Naive thymus-derived CD4-positive, alpha-beta T cell (primary cell): ENCODE results near the gene PPP2R5D. TPM values are rescaled to one million over a fixed set of nuclear protein-coding genes. Genes with fewer than 3 reads are reported as not detected.
"Not testable (repeated sequence)": the region's sequence is repeated elsewhere in the genome, so short reads cannot be mapped to it uniquely, and the experiment has no call there.

Experiments used
- ATAC-seq: fragments of 150-1000 bp; cut with Tn5 transposase; 2 replicates; pipeline ENCODE4 v1.10.0; 2021; ENCODE audit warnings: mild to moderate bottlenecking, moderate library complexity
- CTCF ChIA-PET: fragments of 350-600 bp; sonication (Branson Sonifier 250); formaldehyde crosslinking; loops from one replicate; lab custom pipeline; 2021; ENCODE audit warnings: antibody characterized with exemption; lab: Charles Lee
- POLR2A ChIA-PET: fragments of 350-600 bp; sonication (Branson Sonifier 250); formaldehyde crosslinking; loops from one replicate; lab custom pipeline; 2021; ENCODE audit warnings: antibody characterized with exemption, inconsistent platforms; lab: Charles Lee
- DNase-seq, 9 donors: peaks; one replicate each; pipeline versions ENCODE4 v3.0.0 to v3.0.0-alpha.2; 2020 to 2022; ENCODE audit warnings: mixed read lengths in 1 of 9
- H3K27ac ChIP-seq: one replicate; pipeline ENCODE4 v1.7.0; 2013; ENCODE audit warnings: mild to moderate bottlenecking, low read depth, low read length, moderate library complexity
- H3K27me3 ChIP-seq, 2 donors: one replicate each; pipeline ENCODE4 v1.7.0; 2013; ENCODE audit warnings: low read length in 2 of 2, mild to moderate bottlenecking in 2 of 2, moderate library complexity in 2 of 2; ENCODE audit not compliant: control insufficient read depth in 2 of 2, insufficient read depth in 2 of 2
- H3K36me3 ChIP-seq, 3 experiments: 1 replicate in 2 of 3; 2 replicates in 1 of 3; pipeline ENCODE4 v1.7.0; 2013; ENCODE audit warnings: low read length in 3 of 3, mild to moderate bottlenecking in 3 of 3, moderate library complexity in 1 of 3; ENCODE audit not compliant: insufficient read depth in 3 of 3, control insufficient read depth in 2 of 3
- H3K4me1 ChIP-seq, 2 donors: one replicate each; pipeline ENCODE4 v1.7.0; 2013; ENCODE audit warnings: low read length in 2 of 2, mild to moderate bottlenecking in 2 of 2, moderate library complexity in 1 of 2; ENCODE audit not compliant: control insufficient read depth in 2 of 2, insufficient read depth in 2 of 2
- H3K4me3 ChIP-seq: 2 replicates; pipeline ENCODE4 v1.7.0; 2013; ENCODE audit warnings: mild to moderate bottlenecking, low read length
- H3K9me3 ChIP-seq, 3 experiments: 1 replicate in 2 of 3; 2 replicates in 1 of 3; pipeline ENCODE4 v1.7.0; 2013; ENCODE audit warnings: low read length in 3 of 3; ENCODE audit not compliant: control insufficient read depth in 2 of 3
- H3K27ac Mint-ChIP-seq, 9 donors: one replicate each; pipeline ENCODE4 v1.8.0; 2020 to 2022; ENCODE audit warnings: mixed read lengths in 9 of 9, mild to moderate bottlenecking in 8 of 9, moderate library complexity in 5 of 9, inconsistent platforms in 2 of 9
- H3K27me3 Mint-ChIP-seq, 5 donors: one replicate each; pipeline ENCODE4 v1.8.0; 2021 to 2022; ENCODE audit warnings: mixed read lengths in 5 of 5, mild to moderate bottlenecking in 1 of 5
- H3K36me3 Mint-ChIP-seq, 5 donors: one replicate each; pipeline ENCODE4 v1.8.0; 2020 to 2022; ENCODE audit warnings: mixed read lengths in 5 of 5, mild to moderate bottlenecking in 3 of 5, inconsistent platforms in 1 of 5
- H3K4me1 Mint-ChIP-seq, 7 donors: one replicate each; pipeline ENCODE4 v1.8.0; 2020 to 2022; ENCODE audit warnings: mixed read lengths in 7 of 7, mild to moderate bottlenecking in 3 of 7, inconsistent platforms in 1 of 7
- H3K4me3 Mint-ChIP-seq, 10 donors: one replicate each; pipeline ENCODE4 v1.8.0; 2020 to 2022; ENCODE audit warnings: mild to moderate bottlenecking in 10 of 10, mixed read lengths in 10 of 10, moderate library complexity in 6 of 10, inconsistent platforms in 2 of 10
- H3K9me3 Mint-ChIP-seq, 11 donors: one replicate each; pipeline ENCODE4 v1.8.0; 2020 to 2022; ENCODE audit warnings: mixed read lengths in 11 of 11, mild to moderate bottlenecking in 4 of 11, inconsistent platforms in 1 of 11, moderate library complexity in 1 of 11
- intact Hi-C, 2 donors: fragments of 100-400 bp; cut with micrococcal nuclease; formaldehyde crosslinking; loops; one replicate each; pipeline ENCODE4 v1.15.1; 2023
- polyA plus RNA-seq, 2 donors: library from polyadenylated mRNA; unstranded; fragments of 300-500 nt; fragmentation: Illumina TruSeq; gene quantifications; one replicate each; pipeline ENCODE4 v1.2.3, GENCODE V29; 2021
- total RNA-seq, 6 experiments: library from RNA in 5 of 6; stranded (reverse) in 5 of 6; gene quantifications; 1 replicate in 5 of 6; 2 replicates in 1 of 6; pipeline ENCODE4 v1.2.3 and lab custom pipeline; 2021 to 2026

The PPP2R5D gene
- total and polyA plus RNA-seq, 7 experiments from 2014 or later, result 19.7 to 60.4 (median 28.2) TPM

- Mint-ChIP-seq H3K27me3 (no peaks in the 10 kb centered on the region), H3K4me3 (peak overlapping the region in 2 of 10 donors; percentile 42 to 59), H3K36me3 (peaks cover 7 to 36% (median 11%) of the 10 kb centered on the region in 5 donors), H3K27ac (peak overlapping the region in 2 of 9 donors; percentile 45), H3K9me3 (no peaks in the 10 kb centered on the region), H3K4me1 (peaks cover 0 to 26% (median 20%) of the 10 kb centered on the region in 7 donors)
- peaks cover 13 to 86% (median 17%) of the 10 kb centered on the region in 3 experiments for H3K36me3 ChIP-seq
- intact Hi-C loops, result no loop called here
- H3K4me3 ChIP-seq, result no peak overlapping the region
- CTCF ChIA-PET, result no interaction called here
- no peaks in the 10 kb centered on the region for H3K4me1 ChIP-seq
- ATAC-seq, result no peak
- H3K9me3 ChIP-seq, result no peaks in the 10 kb centered on the region
- H3K27me3 ChIP-seq, result no peaks in the 10 kb centered on the region
- no peak overlapping the region for H3K27ac ChIP-seq
- DNase-seq, result no peak
- POLR2A ChIA-PET, result interaction anchor here (0.7 to 1.4 kb wide), 4 partner anchors 10 to 374 kb away, joined by 3 to 5 read pairs (median 3); partner anchors contain the start of genes CNPY3 and PPP2R5D
These were observed 45.2 kb upstream of the PPP2R5D start for GRCh38 chr6:42938987-42939809.

DNA sequence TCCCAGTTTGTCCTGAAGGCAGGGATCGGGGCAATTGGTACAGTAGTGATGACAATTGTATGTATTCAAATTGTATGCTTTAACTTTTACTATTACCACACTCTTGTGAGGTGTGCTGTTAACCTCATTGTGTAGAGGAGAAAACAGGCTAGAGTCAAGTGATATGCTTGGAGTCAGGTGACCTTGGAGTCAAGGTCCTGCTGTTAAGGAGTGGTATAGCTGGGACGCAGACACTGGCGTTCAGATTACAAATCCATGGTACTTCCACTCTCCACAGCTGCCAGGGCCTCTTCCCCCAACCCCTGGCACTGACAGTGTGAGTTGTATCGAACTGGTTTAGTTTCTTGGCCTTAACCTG lies 44.6 kb upstream of the PPP2R5D start:
- Mint-ChIP-seq H3K9me3 (no peaks in the 10 kb centered on the region), H3K4me1 (peaks cover 0 to 23% (median 15%) of the 10 kb centered on the region in 7 donors), H3K36me3 (peaks cover 7 to 36% (median 11%) of the 10 kb centered on the region in 5 donors), H3K4me3 (peak overlapping the region in 1 of 10 donors; percentile 42), H3K27me3 (no peaks in the 10 kb centered on the region), H3K27ac (peak overlapping the region in 1 of 9 donors; percentile 45)
- no peaks in the 10 kb centered on the region for H3K9me3 ChIP-seq
- no peaks in the 10 kb centered on the region for H3K27me3 ChIP-seq
- H3K36me3 ChIP-seq, result peaks cover 13 to 82% (median 17%) of the 10 kb centered on the region in 3 experiments
- intact Hi-C loops, result no loop called here
- no peaks in the 10 kb centered on the region for H3K4me1 ChIP-seq
- no peak overlapping the region for H3K27ac ChIP-seq
- POLR2A ChIA-PET, result interaction anchor here (0.7 to 2.0 kb wide), 4 partner anchors 10 to 78 kb away, joined by 3 to 9 read pairs (median 4); partner anchors contain the start of genes CNPY3 and PPP2R5D
- no peak for DNase-seq
- CTCF ChIA-PET, result no interaction called here
- ATAC-seq, result no peak
- H3K4me3 ChIP-seq, result no peak overlapping the region

DNA sequence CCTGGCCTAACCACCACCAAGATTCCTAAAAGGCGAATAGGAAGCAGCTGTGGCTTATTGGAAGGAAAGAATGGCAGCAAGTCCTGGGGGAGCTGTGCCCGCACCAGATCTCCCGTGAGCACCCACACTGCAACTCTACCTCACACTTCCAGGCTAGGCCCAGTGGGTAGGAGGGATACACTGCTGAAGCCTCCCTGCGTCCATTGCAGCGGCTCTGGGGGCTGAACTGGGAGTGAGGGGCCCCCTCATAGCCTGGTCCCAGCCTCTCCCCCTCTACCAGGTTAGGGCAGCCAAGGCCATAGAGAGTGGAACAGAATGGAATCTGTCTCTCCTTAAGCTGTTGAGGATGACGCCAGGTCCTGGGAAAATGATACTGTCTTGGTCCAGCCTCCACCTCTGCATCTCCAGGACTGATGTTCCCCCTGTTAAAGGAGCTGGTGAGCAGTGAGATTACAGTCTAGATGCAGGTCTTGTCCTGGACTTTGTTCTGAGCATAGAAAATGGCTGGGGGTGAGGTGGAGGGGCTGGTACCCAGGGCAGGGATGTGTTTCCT lies 43.8 kb upstream of the PPP2R5D start:
- intact Hi-C loops, result no loop called here
- H3K27ac Mint-ChIP-seq, result peak overlapping the region in 3 of 9 donors; percentile 66 to 72 (median 72)
- no peaks in the 10 kb centered on the region for H3K27me3 Mint-ChIP-seq
- CTCF ChIA-PET, result no interaction called here
- H3K27ac ChIP-seq, result no peak overlapping the region
- POLR2A ChIA-PET, result interaction anchor here (1.4 to 2.0 kb wide), 2 partner anchors 11 to 44 kb away, joined by 3 to 9 read pairs; partner anchors contain the start of genes CNPY3 and PPP2R5D
- no peaks in the 10 kb centered on the region for H3K4me1 ChIP-seq
- no peak overlapping the region for H3K4me3 Mint-ChIP-seq
- H3K27me3 ChIP-seq, result no peaks in the 10 kb centered on the region
- H3K4me1 Mint-ChIP-seq, result peaks cover 0 to 18% (median 11%) of the 10 kb centered on the region in 7 donors
- ATAC-seq, result no peak
- DNase-seq, result no peak
- H3K36me3 ChIP-seq, result peaks cover 9 to 74% (median 17%) of the 10 kb centered on the region in 3 experiments
- no peak overlapping the region for H3K4me3 ChIP-seq
- no peaks in the 10 kb centered on the region for H3K9me3 Mint-ChIP-seq
- peaks cover 7 to 32% (median 11%) of the 10 kb centered on the region in 5 donors for H3K36me3 Mint-ChIP-seq
- no peaks in the 10 kb centered on the region for H3K9me3 ChIP-seq

DNA sequence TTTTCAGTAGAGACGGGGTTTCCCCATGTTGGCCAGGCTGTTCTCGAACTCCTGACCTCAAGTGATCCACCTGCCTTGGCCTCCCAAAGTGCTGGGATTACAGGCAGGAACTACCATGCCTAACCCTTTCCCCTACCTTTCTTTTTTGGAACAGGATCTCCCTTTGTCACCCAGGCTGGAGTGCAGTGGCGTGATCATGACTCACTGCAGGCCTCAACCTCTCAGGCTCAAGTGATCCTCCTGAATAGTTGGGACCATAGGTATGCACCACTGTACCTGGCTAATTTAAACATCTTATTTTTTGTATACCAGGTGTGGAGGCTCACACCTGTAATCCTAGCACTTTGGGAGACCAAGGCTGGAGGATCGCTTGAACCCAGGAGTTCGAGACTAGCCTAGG lies 43.0 kb upstream of the PPP2R5D start:
- H3K27ac ChIP-seq, intact Hi-C loops, H3K4me3 Mint-ChIP-seq, H3K27me3 Mint-ChIP-seq, ATAC-seq, CTCF ChIA-PET, H3K27me3 ChIP-seq, H3K4me1 ChIP-seq, DNase-seq, H3K9me3 ChIP-seq, H3K9me3 Mint-ChIP-seq, H3K4me3 ChIP-seq: not testable (repeated sequence)
- Mint-ChIP-seq H3K36me3 (peaks cover 3 to 25% (median 10%) of the 10 kb centered on the region in 5 donors), H3K4me1 (peaks cover 0 to 11% (median 7%) of the 10 kb centered on the region in 7 donors), H3K27ac (peak overlapping the region in 4 of 9 donors; percentile 56 to 72 (median 66))
- peaks cover 6 to 73% (median 17%) of the 10 kb centered on the region in 3 experiments for H3K36me3 ChIP-seq
- POLR2A ChIA-PET, result interaction anchor here (2.0 kb wide), 1 partner anchor 12 kb away, joined by 9 read pairs; the partner anchor contains the start of gene CNPY3

GRCh38 chr6:42942444-42942843 lies 41.9 kb upstream of the PPP2R5D start:
- H3K27ac ChIP-seq, result no peak overlapping the region
- no peaks in the 10 kb centered on the region for H3K9me3 Mint-ChIP-seq
- no peak overlapping the region for H3K27ac Mint-ChIP-seq
- POLR2A ChIA-PET, result interaction anchor here (5.3 kb wide), 1 partner anchor 13 kb away, joined by 23 read pairs; the partner anchor contains the start of gene CNPY3
- intact Hi-C loops, result no loop called here
- H3K36me3 Mint-ChIP-seq, result peaks cover 3 to 17% (median 10%) of the 10 kb centered on the region in 5 donors
- DNase-seq (no peak), ATAC-seq (no peak)
- no peaks in the 10 kb centered on the region for H3K27me3 ChIP-seq
- peaks cover 0 to 8% (median 4%) of the 10 kb centered on the region in 7 donors for H3K4me1 Mint-ChIP-seq
- no peaks in the 10 kb centered on the region for H3K9me3 ChIP-seq
- no peaks in the 10 kb centered on the region for H3K27me3 Mint-ChIP-seq
- H3K36me3 ChIP-seq, result peaks cover 6 to 64% (median 13%) of the 10 kb centered on the region in 3 experiments
- no peak overlapping the region for H3K4me3 Mint-ChIP-seq
- H3K4me1 ChIP-seq, result no peaks in the 10 kb centered on the region
- CTCF ChIA-PET, result no interaction called here
- H3K4me3 ChIP-seq, result no peak overlapping the region

DNA sequence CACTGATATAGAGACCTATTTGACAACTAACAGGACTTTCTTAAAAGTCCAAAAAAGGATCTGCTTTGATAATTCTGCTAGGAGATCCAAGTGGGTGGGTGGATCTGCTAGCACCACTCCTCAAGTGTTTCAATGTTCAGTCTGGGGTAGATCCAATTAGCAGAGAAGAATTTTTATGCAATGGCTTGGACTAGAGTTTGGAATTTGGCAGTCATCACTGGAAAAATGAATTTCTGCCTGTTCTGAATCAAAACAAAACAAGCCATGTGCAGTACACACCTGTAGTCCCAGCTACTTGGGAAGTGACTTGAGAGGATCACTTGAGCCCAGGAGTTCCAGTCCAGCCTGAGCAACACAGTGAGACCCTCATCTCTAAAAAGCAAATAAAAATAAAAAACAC lies 36.4 kb upstream of the PPP2R5D start:
- Mint-ChIP-seq H3K4me3 (no peak overlapping the region), H3K36me3 (peaks cover 0 to 8% (median 2%) of the 10 kb centered on the region in 5 donors), H3K27me3 (no peaks in the 10 kb centered on the region), H3K9me3 (no peaks in the 10 kb centered on the region), H3K4me1 (peaks cover 0 to 3% (median 0%) of the 10 kb centered on the region in 7 donors), H3K27ac (peak overlapping the region in 2 of 9 donors; percentile 36 to 41)
- H3K36me3 ChIP-seq, result peaks cover 0 to 29% (median 0%) of the 10 kb centered on the region in 3 experiments
- H3K27me3 ChIP-seq, result no peaks in the 10 kb centered on the region
- H3K4me1 ChIP-seq, result no peaks in the 10 kb centered on the region
- DNase-seq (no peak), ATAC-seq (no peak)
- no peaks in the 10 kb centered on the region for H3K9me3 ChIP-seq
- H3K4me3 ChIP-seq, result no peak overlapping the region
- ChIA-PET POLR2A (interaction anchor here (0.6 to 5.3 kb wide), 3 partner anchors 18 to 63 kb away, joined by 3 to 23 read pairs (median 4); partner anchors contain the start of gene CNPY3), CTCF (no interaction called here)
- intact Hi-C loops, result no loop called here
- no peak overlapping the region for H3K27ac ChIP-seq
